ENCODE measurements around the gene APBB3.

- TF ChIP-seq CTCF (IDR thresholded peaks at IDR 0.05) (no peak), POLR2A (IDR thresholded peaks at IDR 0.05) (no peak)
Measured at GRCh38 chr5:140574165-140574564, 9.8 kb upstream of the APBB3 start.

Measured in thyroid gland (tissue), 4 donors.